ENCODE measurements around the gene SLC2A4RG. TPM values are rescaled to one million over a fixed set of nuclear protein-coding genes. Genes with fewer than 3 reads are reported as not detected.

SLC2A4RG gene
- total and polyA plus RNA-seq, 5 experiments from 2014 or later: 3.8 to 134 (median 4.8) TPM

GRCh38 chr20:63753381-63753780, 13.8 kb downstream of the SLC2A4RG start:
- no peak for ATAC-seq
- no peak for DNase-seq
- no peaks in the 10 kb centered on the region for H3K9me3 Mint-ChIP-seq

GRCh38 chr20:63754008-63754407, 14.4 kb downstream of the SLC2A4RG start:
- POLR2A ChIA-PET: interaction anchor here (1.6 to 4.1 kb wide), 2 partner anchors 46 to 115 kb away, joined by 3 to 26 read pairs; partner anchors contain the start of genes ARFRP1 and ZGPAT
- no peak for ATAC-seq
- H3K4me1 Mint-ChIP-seq: peaks cover 22 to 57% (median 37%) of the 10 kb centered on the region in 4 donors
- DNase-seq: no peak
- H3K27me3 Mint-ChIP-seq: no peaks in the 10 kb centered on the region
- H3K36me3 Mint-ChIP-seq: no peaks in the 10 kb centered on the region
- peak overlapping the region in 1 of 10 donors; percentile 13 for H3K4me3 Mint-ChIP-seq
- H3K9me3 Mint-ChIP-seq: no peaks in the 10 kb centered on the region
- peak overlapping the region in 3 of 10 donors; percentile 16 to 56 (median 29) for H3K27ac Mint-ChIP-seq

More at GRCh38 chr20:63753381-63753780, 13.8 kb downstream of the SLC2A4RG start:
- no peaks in the 10 kb centered on the region for H3K36me3 Mint-ChIP-seq
- H3K27ac Mint-ChIP-seq: peak overlapping the region in 6 of 10 donors; percentile 16 to 47 (median 30)
- no peaks in the 10 kb centered on the region for H3K27me3 Mint-ChIP-seq
- peak overlapping the region in 1 of 10 donors; percentile 9 for H3K4me3 Mint-ChIP-seq
- POLR2A ChIA-PET: interaction anchor here (1.6 to 4.1 kb wide), 2 partner anchors 45 to 114 kb away, joined by 3 to 26 read pairs; partner anchors contain the start of genes ARFRP1 and ZGPAT
- peaks cover 24 to 63% (median 42%) of the 10 kb centered on the region in 4 donors for H3K4me1 Mint-ChIP-seq

- no peak for ATAC-seq
- H3K9me3 Mint-ChIP-seq: no peaks in the 10 kb centered on the region
- peak overlapping the region in 1 of 10 donors; percentile 70 for H3K27ac Mint-ChIP-seq
- DNase-seq: no peak
- peaks cover 16 to 39% (median 23%) of the 10 kb centered on the region in 4 donors for H3K4me1 Mint-ChIP-seq
- POLR2A ChIA-PET: interaction anchor here (0.6 to 1.2 kb wide), 5 partner anchors 9 to 52 kb away, joined by 3 to 5 read pairs (median 3); partner anchors contain the start of genes ARFRP1 and ZGPAT
- H3K36me3 Mint-ChIP-seq: no peaks in the 10 kb centered on the region
- H3K27me3 Mint-ChIP-seq: no peaks in the 10 kb centered on the region
- H3K4me3 Mint-ChIP-seq: peak overlapping the region in 2 of 10 donors; percentile 16 to 44
Observed at GRCh38 chr20:63755933-63756647, 16.5 kb downstream of the SLC2A4RG start.

GRCh38 chr20:63756648-63756991, 17.0 kb downstream of the SLC2A4RG start:
- ATAC-seq (peak in 1 of 2 donors; percentile 85), DNase-seq (peak in 2 of 10 donors; percentile 33 to 53)
- no peaks in the 10 kb centered on the region for H3K36me3 Mint-ChIP-seq
- POLR2A ChIA-PET: interaction anchor here (0.6 kb wide), 1 partner anchor 49 kb away, joined by 3 read pairs; the partner anchor contains the start of genes ARFRP1 and ZGPAT
- H3K9me3 Mint-ChIP-seq: no peaks in the 10 kb centered on the region
- H3K4me3 Mint-ChIP-seq: peak overlapping the region in 2 of 10 donors; percentile 16 to 44
- peak overlapping the region in 1 of 10 donors; percentile 70 for H3K27ac Mint-ChIP-seq
- peaks cover 13 to 36% (median 20%) of the 10 kb centered on the region in 4 donors for H3K4me1 Mint-ChIP-seq
- no peaks in the 10 kb centered on the region for H3K27me3 Mint-ChIP-seq

- Mint-ChIP-seq H3K9me3 (no peaks in the 10 kb centered on the region), H3K36me3 (no peaks in the 10 kb centered on the region), H3K27me3 (no peaks in the 10 kb centered on the region), H3K27ac (peak overlapping the region in 2 of 10 donors; percentile 13 to 38), H3K4me3 (peak overlapping the region in 1 of 10 donors; percentile 24), H3K4me1 (peaks cover 9 to 30% (median 14%) of the 10 kb centered on the region in 4 donors)
- ATAC-seq (no peak), DNase-seq (no peak)
- POLR2A ChIA-PET: interaction anchor here (1.1 kb wide), 1 partner anchor 21 kb away, joined by 3 read pairs; the partner anchor contains the start of gene LIME1
Observed at GRCh38 chr20:63758152-63758551, 18.6 kb downstream of the SLC2A4RG start.

GRCh38 chr20:63759377-63759901, 19.9 kb downstream of the SLC2A4RG start:
- peaks cover 6 to 23% (median 10%) of the 10 kb centered on the region in 4 donors for H3K4me1 Mint-ChIP-seq
- ATAC-seq (no peak), DNase-seq (no peak)
- no peaks in the 10 kb centered on the region for H3K36me3 Mint-ChIP-seq
- H3K9me3 Mint-ChIP-seq: no peaks in the 10 kb centered on the region
- H3K27me3 Mint-ChIP-seq: no peaks in the 10 kb centered on the region
- H3K4me3 Mint-ChIP-seq: no peak overlapping the region
- H3K27ac Mint-ChIP-seq: no peak overlapping the region
- POLR2A ChIA-PET: no interaction called here

- no peak for ATAC-seq
- H3K27ac Mint-ChIP-seq: no peak overlapping the region
- H3K4me1 Mint-ChIP-seq: no peaks in the 10 kb centered on the region
- no peak for DNase-seq
- POLR2A ChIA-PET: interaction anchor here (1.3 kb wide), 1 partner anchor 10 kb away, joined by 5 read pairs; no protein-coding TSS in a partner anchor
- no peak overlapping the region for H3K4me3 Mint-ChIP-seq
- no peaks in the 10 kb centered on the region for H3K27me3 Mint-ChIP-seq
- H3K9me3 Mint-ChIP-seq: no peaks in the 10 kb centered on the region
- no peaks in the 10 kb centered on the region for H3K36me3 Mint-ChIP-seq
Observed at GRCh38 chr20:63765082-63765873, 25.7 kb downstream of the SLC2A4RG start.

- H3K9me3 Mint-ChIP-seq: no peaks in the 10 kb centered on the region
- POLR2A ChIA-PET: no interaction called here
- ATAC-seq (no peak), DNase-seq (no peak)
- no peaks in the 10 kb centered on the region for H3K27me3 Mint-ChIP-seq
- no peak overlapping the region for H3K27ac Mint-ChIP-seq
- no peak overlapping the region for H3K4me3 Mint-ChIP-seq
- H3K4me1 Mint-ChIP-seq: no peaks in the 10 kb centered on the region
- H3K36me3 Mint-ChIP-seq: no peaks in the 10 kb centered on the region
Observed at GRCh38 chr20:63765902-63766301, 26.3 kb downstream of the SLC2A4RG start.

GRCh38 chr20:63766695-63767426, 27.3 kb downstream of the SLC2A4RG start:
- Mint-ChIP-seq H3K27ac (no peak overlapping the region), H3K4me3 (no peak overlapping the region), H3K36me3 (no peaks in the 10 kb centered on the region), H3K9me3 (no peaks in the 10 kb centered on the region), H3K4me1 (no peaks in the 10 kb centered on the region), H3K27me3 (no peaks in the 10 kb centered on the region)
- POLR2A ChIA-PET: no interaction called here
- ATAC-seq: no peak
- no peak for DNase-seq

GRCh38 chr20:63767456-63767855, 27.9 kb downstream of the SLC2A4RG start:
- no peaks in the 10 kb centered on the region for H3K36me3 Mint-ChIP-seq
- no peaks in the 10 kb centered on the region for H3K27me3 Mint-ChIP-seq
- no peaks in the 10 kb centered on the region for H3K4me1 Mint-ChIP-seq
- H3K9me3 Mint-ChIP-seq: no peaks in the 10 kb centered on the region
- POLR2A ChIA-PET: no interaction called here
- no peak overlapping the region for H3K4me3 Mint-ChIP-seq
- DNase-seq (no peak), ATAC-seq (no peak)
- H3K27ac Mint-ChIP-seq: no peak overlapping the region

- no peaks in the 10 kb centered on the region for H3K4me1 Mint-ChIP-seq
- H3K27ac Mint-ChIP-seq: no peak overlapping the region
Observed at GRCh38 chr20:63767886-63768285, 28.3 kb downstream of the SLC2A4RG start.

More at GRCh38 chr20:63767886-63768285, 28.3 kb downstream of the SLC2A4RG start:
- H3K9me3 Mint-ChIP-seq: no peaks in the 10 kb centered on the region
- DNase-seq (no peak), ATAC-seq (no peak)
- no peaks in the 10 kb centered on the region for H3K36me3 Mint-ChIP-seq
- POLR2A ChIA-PET: no interaction called here
- no peak overlapping the region for H3K4me3 Mint-ChIP-seq
- no peaks in the 10 kb centered on the region for H3K27me3 Mint-ChIP-seq
